Upper lobe of left lung (tissue), 4 donors: ENCODE results near the gene FOLR1.

Experiments used
- EP300 ChIP-seq, 4 donors: sonication (generic); formaldehyde crosslinking; IDR thresholded peaks; one replicate each; pipeline ENCODE4 v1.5.1; 2017; ENCODE audit warnings: antibody characterized with exemption in 4 of 4, control low read depth in 2 of 4
- POLR2A ChIP-seq, 4 donors: fragments of 450-650 bp; IDR thresholded peaks; one replicate each; pipeline ENCODE4 v1.5.1; 2016 to 2017; ENCODE audit warnings: antibody characterized with exemption in 4 of 4, mild to moderate bottlenecking in 2 of 4
- TF ChIP-seq, protein P1 (sequence below), 6 experiments: fragments of 450-650 bp in 4 of 6; fragments of 200-600 bp in 2 of 6; sonication (generic) in 2 of 6; IDR thresholded peaks; one replicate each; pipeline ENCODE4 v1.5.1; 2016 to 2019; ENCODE audit warnings: antibody characterized with exemption in 6 of 6

DNA sequence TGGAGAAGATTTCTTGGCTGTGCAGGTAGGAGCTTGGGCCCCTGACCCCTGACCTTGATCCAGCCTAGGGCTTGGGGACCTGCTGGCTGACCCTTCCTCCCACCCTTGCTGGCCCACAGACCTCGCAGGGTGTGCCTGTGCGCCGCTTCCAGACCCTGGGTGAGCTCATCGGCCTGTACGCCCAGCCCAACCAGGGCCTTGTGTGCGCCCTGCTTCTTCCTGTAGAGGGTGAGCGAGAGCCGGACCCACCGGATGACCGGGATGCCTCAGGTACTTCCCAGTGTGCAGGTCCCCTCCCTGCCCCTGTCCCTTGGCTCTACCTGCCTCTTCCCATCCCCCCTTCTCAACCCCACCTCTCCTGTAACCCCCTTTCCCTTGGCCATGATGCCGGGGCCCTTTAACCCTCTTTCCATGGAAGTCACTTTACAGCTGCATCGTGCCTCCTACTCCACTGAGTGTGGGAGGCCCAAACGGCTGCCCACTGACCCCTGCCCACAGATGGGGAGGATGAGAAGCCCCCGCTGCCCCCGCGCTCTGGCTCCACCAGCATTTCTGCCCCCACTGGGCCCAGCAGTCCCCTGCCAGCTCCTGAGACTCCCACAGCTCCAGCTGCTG, 36.4 kb downstream of the FOLR1 start:
- TF ChIP-seq, protein P1, sequence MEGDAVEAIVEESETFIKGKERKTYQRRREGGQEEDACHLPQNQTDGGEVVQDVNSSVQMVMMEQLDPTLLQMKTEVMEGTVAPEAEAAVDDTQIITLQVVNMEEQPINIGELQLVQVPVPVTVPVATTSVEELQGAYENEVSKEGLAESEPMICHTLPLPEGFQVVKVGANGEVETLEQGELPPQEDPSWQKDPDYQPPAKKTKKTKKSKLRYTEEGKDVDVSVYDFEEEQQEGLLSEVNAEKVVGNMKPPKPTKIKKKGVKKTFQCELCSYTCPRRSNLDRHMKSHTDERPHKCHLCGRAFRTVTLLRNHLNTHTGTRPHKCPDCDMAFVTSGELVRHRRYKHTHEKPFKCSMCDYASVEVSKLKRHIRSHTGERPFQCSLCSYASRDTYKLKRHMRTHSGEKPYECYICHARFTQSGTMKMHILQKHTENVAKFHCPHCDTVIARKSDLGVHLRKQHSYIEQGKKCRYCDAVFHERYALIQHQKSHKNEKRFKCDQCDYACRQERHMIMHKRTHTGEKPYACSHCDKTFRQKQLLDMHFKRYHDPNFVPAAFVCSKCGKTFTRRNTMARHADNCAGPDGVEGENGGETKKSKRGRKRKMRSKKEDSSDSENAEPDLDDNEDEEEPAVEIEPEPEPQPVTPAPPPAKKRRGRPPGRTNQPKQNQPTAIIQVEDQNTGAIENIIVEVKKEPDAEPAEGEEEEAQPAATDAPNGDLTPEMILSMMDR (IDR thresholded peaks at IDR 0.05): no peak
- TF ChIP-seq EP300 (IDR thresholded peaks at IDR 0.05): no peak
- no peak for TF ChIP-seq POLR2A (IDR thresholded peaks at IDR 0.05)
